H1 (cell line): Measurements from ENCODE around the gene PPY. TPM values are rescaled to one million over a fixed set of nuclear protein-coding genes. Genes with fewer than 3 reads are reported as not detected.

Experiments used
- CBX5 ChIP-seq: fragments of 300-800, 300-1000 bp; sonication (generic); IDR thresholded peaks from 2 replicates; pipeline ENCODE4 v1.7.1; 2016; ENCODE audit warnings: antibody characterized with exemption, low read length, low read depth
- polyA plus RNA-seq, 7 experiments: library from polyadenylated mRNA; depleted of rRNA in 3 of 7; stranded (reverse) in 5 of 7; unstranded in 2 of 7; fragments of >200 nt in 5 of 7; fragments of 200-250 nt in 2 of 7; gene quantifications; 1 replicate in 5 of 7; 2 replicates in 1 of 7; 4 replicates in 1 of 7; pipeline versions ENCODE4 v1.2.1 to v1.2.3, GENCODE V29; 2011 to 2013; ENCODE audit warnings: missing spikeins in 2 of 7, mixed read lengths in 2 of 7
- total RNA-seq: library from RNA; stranded (reverse); fragmentation: NEBNext Ultra II Directional; extraction: Animal tissue kit (Norgen Biotek cat#: 25700); gene quantifications from 2 replicates; pipeline ENCODE4 v1.2.1, GENCODE V29; 2021

Gene PPY
- total and polyA plus RNA-seq, 2 of the 8 experiments (the other 6 are each of a cell fraction or from before 2014, with no cell fraction given), result 0.26 TPM; not detected in 1

GRCh38 chr17:43983196-43983514 is 40.9 kb upstream of the PPY start (continued):
- TF ChIP-seq CBX5, result no peak
